GM18502 (cell line): ENCODE results near the gene CNNM2.
"Not testable (repeated sequence)": the region's sequence is repeated elsewhere in the genome, so short reads cannot be mapped to it uniquely, and the experiment has no call there.

Source experiments
- ATAC-seq: cut with Tn5 transposase; IDR thresholded peaks from one replicate; pipeline ENCODE4 v1.9.1; 2021; ENCODE audit warnings: mild to moderate bottlenecking; ENCODE audit not compliant: unreplicated experiment, poor library complexity

Gene CNNM2

DNA sequence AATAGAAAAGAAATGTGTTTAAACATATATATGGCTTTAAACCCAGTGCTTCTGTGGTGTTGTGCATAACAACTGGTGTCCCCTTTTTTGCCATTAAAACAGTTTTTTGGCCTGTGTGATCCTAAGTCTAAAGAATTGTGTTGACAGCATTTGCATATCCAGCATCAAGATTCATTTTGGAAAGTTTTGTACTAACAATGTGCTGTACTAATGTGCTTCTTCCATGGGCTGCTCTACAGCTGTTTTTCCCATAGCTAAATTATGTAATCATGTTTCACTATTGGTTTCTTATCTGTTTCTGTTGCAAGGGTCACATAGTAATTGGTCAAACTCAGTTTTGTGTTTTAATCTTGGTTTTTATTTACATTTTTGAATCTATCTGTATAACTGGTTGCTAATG, 5.5 kb downstream of the CNNM2 start:
- no peak for ATAC-seq

- no peak for ATAC-seq
Measured at GRCh38 chr10:102926842-102927241, 8.7 kb downstream of the CNNM2 start.

- no peak for ATAC-seq
Measured at GRCh38 chr10:102927311-102928010, 9.4 kb downstream of the CNNM2 start.

DNA sequence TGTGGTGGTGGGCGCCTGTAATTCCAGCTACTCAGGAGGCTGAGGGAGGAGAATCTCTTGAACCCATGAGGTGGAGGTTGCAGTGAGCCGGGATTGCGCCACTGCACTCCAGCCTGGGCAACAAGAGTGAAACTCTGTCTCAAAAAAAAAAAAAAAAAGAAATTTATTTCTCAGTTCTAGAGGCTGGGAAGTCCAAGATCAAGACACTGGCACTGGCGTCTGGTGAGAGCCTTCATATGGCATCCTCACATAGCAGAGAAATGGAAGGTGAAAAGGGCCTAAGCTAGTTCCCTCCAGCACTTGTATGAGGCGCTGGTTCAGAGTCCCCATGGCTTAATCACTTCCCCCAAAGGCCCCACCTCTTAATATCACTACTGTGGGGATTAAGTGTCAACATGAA, 10.3 kb downstream of the CNNM2 start:
- not testable (repeated sequence) for ATAC-seq

GRCh38 chr10:102930720-102931119, 12.6 kb downstream of the CNNM2 start:
- no peak for ATAC-seq

- ATAC-seq = no peak
Measured at GRCh38 chr10:102931643-102932042, 13.5 kb downstream of the CNNM2 start.

DNA sequence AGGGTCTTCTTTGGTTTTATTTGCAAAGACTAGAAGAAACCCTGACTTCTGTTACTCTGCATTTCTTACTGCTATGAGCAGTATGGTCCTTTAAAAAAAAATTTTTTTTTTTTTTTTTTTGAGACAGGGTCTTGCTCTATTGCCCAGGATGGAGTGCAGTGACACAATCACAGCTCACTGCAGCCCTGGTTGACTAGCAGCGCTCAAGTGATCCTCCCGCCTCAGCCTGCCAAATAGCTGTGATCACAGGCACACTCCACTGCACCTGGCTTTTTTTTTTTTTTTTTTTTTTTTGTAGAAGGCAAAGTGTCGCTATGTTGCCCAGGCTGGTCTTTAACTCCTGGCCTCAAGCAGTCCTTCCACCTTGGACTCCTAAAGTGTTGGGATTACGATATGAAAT, 17.4 kb downstream of the CNNM2 start:
- no peak for ATAC-seq

- ATAC-seq = no peak
Measured at GRCh38 chr10:102935939-102936605, 18.0 kb downstream of the CNNM2 start.

- no peak for ATAC-seq
Measured at GRCh38 chr10:102941401-102941800, 23.3 kb downstream of the CNNM2 start.

GRCh38 chr10:102945449-102945848, 27.4 kb downstream of the CNNM2 start:
- no peak for ATAC-seq

GRCh38 chr10:102945962-102946361, 27.9 kb downstream of the CNNM2 start:
- no peak for ATAC-seq

DNA sequence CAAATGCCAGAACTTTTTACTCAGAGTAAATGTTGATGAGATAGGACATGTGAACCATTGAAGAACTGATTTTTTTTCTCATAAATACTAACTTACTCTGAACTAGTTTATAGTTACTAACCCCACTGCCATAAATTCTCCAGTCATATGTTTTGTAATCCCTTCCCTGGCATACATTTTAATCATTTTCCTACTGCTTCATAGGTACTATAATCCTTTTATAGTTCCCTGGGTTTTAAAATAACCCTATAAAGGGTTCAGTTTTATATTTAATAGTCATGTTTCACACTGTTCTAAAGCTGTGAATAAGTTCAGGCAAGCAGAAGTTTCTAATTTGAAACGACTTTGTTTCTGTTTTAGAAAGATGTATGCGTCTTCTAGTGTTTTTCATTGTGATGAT, 28.9 kb downstream of the CNNM2 start:
- ATAC-seq = no peak

- no peak for ATAC-seq
Measured at GRCh38 chr10:102948176-102948575, 30.1 kb downstream of the CNNM2 start.

DNA sequence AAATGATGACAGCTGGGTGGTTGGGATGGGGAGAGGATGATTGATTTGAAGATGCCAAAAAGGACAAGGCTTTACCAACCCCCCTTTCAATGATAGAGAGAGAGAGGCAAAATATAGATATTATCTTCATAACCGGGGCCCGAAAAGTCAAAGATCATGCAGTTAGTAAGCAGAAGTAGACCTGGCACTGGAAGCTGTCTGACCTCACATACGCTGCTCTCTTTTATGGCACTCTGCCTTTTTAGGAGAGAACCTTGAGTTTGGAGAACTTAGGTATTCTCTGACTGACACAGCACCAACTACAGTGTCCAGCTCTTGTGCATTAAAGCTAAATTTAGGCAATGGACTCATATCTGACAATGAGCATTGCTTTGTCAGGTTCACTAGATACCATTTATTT, 30.7 kb downstream of the CNNM2 start:
- ATAC-seq = no peak

- ATAC-seq = no peak
Measured at GRCh38 chr10:102949916-102950315, 31.8 kb downstream of the CNNM2 start.

DNA sequence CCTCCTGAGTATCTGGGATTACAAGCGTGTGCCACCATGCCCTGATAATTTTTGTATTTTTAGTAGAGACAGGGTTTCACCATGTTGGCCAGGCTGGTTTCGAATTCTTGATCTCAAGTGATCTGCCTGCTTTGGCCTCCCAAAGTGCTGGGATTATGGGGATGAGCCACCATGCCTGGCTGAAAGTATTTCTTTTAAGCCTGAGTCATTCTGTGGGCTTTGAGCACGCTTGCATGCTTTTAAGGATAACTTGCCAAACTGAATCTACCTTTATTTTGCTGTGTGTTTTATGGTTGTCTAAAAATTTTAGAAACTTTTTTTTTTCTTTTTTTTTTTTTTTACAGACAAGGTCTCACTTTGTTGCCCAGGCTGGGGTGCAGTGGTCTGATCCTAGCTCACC, 33.2 kb downstream of the CNNM2 start:
- no peak for ATAC-seq

GRCh38 chr10:102959360-102959759, 41.3 kb downstream of the CNNM2 start:
- ATAC-seq = no peak

- ATAC-seq = no peak
Measured at GRCh38 chr10:102960157-102960556, 42.1 kb downstream of the CNNM2 start.

DNA sequence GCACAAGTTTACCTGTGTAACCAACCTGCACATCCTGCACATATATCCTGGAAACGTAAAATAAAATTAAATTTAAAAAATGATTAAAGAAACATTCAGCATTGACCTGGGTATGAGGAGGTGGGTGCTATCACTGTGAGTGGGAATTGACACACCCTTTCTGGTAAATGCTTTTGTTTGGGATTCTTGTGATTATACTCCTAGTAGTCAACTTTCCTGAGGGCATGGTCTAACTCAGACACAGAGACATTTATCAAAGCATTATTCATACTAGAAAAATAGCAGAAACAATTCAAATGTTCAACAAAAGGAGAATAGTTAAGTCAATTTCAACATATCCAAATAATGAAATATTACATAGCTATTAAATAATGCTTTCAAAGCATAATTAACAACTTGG, 44.2 kb downstream of the CNNM2 start:
- ATAC-seq = no peak

GRCh38 chr10:102962951-102963755, 45.1 kb downstream of the CNNM2 start:
- no peak for ATAC-seq

GRCh38 chr10:102963756-102964025, 45.6 kb downstream of the CNNM2 start:
- no peak for ATAC-seq

GRCh38 chr10:102964064-102964463, 46.0 kb downstream of the CNNM2 start:
- ATAC-seq = not testable (repeated sequence)
